GM21619 (cell line): Measurements from ENCODE around the gene RBBP8NL.

ENCODE experiments used
- ATAC-seq: cut with Tn5 transposase; IDR thresholded peaks from one replicate; pipeline ENCODE4 v1.9.1; 2021; ENCODE audit not compliant: unreplicated experiment

The RBBP8NL gene

GRCh38 chr20:62363920-62364851 lies 63.2 kb downstream of the RBBP8NL start:
- ATAC-seq, result no peak

DNA sequence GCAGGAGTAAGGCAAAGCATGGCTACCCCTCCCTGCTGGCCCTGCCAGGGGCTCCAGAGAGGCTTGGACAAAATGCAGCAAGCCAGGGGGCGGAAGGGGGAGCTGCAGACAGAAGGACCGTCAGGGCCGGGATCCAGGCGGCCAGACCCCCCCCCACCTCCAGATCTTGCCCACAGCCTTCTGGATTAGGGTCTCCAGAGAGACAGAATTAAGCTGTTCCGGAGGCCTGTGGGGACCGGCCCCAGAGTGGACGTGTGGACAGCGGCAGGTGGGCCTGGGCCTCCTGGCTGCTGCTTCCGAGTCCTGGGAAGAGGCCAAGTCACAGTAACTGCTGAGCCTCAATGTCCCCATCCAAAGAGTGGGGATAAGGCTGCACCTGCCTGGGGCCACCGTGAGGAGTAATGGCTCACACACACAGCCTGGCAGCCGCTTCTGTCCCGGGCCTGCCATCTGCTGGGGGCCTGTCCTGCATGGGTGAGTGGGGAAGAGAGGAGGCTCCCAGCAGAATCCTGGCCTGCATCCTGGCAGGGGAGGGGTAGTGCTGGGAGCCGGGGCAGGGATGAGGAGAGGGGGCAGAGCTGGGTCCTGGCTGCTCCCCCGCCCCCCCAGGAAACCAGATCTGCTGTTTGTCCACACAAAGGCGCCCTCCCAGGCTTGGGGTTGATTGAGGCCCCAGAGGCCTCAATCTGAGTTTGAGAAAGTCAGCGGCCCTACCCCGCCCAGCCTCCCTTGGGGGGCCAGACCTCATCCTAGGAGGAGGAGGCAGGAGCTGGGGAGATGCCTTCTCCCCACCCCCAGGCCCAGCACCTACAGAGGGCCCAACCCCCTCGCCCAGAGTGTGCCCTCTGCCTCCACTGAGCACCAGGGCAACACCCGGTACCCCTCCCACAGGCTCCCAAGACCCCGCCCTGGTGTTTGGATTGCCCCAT lies 64.1 kb downstream of the RBBP8NL start:
- no peak for ATAC-seq

DNA sequence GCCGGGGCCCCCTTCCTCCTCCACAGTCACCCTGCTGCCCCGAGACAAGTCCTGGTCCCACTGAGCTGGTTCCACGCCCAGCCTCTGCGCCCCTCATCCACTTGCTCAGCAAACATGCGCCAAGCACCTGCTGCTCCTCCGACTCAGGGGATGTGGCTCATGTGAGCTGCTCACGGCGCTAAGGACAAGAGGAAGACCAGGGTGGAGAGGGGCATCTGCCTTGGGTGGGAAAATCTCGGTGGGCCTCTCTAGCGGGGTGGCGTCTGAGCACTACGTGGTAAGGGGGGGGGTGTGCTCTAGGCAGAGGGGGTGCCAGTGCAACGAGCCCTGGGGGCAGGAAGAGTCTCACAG lies 64.8 kb downstream of the RBBP8NL start:
- ATAC-seq, result no peak

- no peak for ATAC-seq
Measured at GRCh38 chr20:62361799-62362589, 65.3 kb downstream of the RBBP8NL start.

GRCh38 chr20:62360854-62361798 lies 66.2 kb downstream of the RBBP8NL start:
- ATAC-seq, result no peak
